ENCODE results near the gene FGD2.

Gene FGD2

GRCh38 chr6:37007340-37008043 lies 2.0 kb downstream of the FGD2 start:
- no peak for TF ChIP-seq CTCF (IDR thresholded peaks at IDR 0.05; ENCODE audit: borderline replicate concordance, insufficient read depth, low read depth, low read length)
- H3K4me3 ChIP-seq (ENCODE audit: low read depth, low read length), result peak overlapping the region; percentile 75

DNA sequence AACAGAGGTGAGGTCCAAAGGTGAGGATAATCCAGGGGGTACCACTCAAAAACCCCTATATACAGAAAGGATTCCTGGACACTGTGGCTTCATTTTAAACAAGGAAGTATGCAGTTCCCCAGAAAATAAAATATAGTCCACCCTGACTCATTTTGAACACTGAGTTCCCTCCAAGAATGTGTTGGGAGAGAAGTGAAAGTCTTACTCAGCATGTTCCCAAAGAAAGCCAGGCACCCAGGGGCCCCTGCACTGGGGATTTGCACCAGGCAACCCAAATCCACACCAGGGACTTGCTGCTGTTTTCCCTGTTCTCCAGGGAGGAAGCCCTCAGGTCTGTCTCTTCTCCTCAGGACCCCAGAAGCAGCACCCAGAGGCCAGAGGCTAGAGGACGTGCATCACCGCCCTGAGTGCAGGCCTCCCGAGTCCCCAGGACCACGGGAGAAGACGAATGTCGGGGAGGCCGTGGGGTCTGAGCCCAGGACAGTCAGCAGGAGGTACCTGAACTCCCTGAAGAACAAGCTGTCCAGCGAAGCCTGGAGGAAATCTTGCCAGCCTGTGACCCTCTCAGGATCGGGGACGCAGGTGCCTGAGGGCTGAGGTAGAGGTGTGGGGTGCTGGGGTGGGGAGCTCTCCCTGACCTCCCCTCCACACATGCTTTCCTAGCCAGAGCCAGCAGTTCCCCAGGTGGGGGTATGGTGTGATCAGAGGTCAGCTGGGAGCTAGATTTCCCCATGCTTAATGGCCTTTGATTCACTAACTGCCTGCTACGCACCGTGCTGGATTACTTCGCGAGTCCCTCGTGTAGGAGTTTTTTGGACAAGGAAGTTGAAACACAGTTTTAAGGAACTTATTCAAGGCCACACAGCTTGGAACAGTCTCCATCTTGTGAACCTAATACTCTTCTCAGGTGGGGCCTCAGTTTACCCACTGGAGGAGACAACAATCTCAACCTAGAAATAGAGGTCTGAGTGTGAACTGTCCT lies 3.3 kb downstream of the FGD2 start:
- no peak for TF ChIP-seq CTCF (IDR thresholded peaks at IDR 0.05; ENCODE audit: borderline replicate concordance, insufficient read depth, low read depth, low read length)
- H3K4me3 ChIP-seq (ENCODE audit: low read depth, low read length), result no peak overlapping the region

DNA sequence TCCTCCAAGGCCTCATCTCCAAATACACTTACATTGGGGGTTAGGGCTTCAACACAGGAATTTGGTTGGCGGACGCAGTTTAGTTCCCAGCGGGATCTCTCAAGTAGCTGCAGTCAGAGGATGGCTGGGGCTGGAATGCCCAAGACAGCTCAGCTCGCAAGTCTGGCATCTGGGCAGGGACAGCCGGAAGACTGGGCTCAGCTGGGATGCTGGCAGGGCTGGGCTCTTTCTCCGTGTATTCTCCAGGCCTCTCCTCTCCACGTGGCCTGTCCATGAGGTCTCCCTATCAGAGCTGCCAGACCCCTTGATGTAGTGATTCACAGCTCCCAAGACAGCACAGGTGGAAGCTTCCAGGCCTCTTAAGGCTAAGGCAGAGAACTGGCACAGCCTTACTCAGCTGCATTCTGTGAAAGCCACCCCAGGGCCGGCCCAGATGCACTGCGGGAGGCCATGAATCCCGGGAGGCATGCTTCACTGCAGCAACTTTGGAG lies 5.0 kb downstream of the FGD2 start:
- TF ChIP-seq CTCF (IDR thresholded peaks at IDR 0.05; ENCODE audit: borderline replicate concordance, insufficient read depth, low read depth, low read length), result no peak
- H3K4me3 ChIP-seq (ENCODE audit: low read depth, low read length), result no peak overlapping the region

DNA sequence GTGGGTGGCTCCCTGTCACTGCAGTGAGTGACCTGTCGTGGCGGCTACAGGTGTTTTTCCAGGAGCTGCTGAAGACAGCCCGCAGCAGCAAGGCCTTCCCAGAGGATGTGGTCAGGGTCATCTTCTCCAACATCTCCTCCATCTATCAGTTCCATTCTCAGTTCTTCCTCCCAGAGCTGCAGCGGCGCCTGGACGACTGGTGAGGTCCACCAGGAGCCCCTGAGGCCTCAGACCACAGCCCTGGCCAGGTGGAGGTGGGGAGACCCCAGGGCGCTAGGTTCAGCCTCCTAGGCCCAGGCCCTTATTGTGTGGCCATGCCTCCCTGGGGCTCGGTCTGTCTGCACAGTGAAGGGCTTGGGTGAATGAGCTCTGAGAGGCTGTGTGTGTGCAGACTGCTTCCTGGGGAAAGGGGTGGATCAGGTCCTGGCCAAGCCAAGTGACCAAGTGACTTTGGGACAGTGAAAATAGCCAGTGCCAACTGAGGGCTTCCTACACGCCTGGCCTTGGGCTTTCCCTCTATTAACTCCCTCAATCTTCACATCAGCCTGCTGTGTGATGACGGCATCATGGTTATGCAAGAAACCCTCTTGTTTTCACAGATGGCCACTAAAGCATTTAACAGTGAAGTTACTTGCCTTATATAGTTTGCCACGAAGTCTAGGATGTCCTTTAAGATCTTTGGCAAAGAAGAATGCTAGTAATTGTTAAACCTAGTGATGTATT lies 6.4 kb downstream of the FGD2 start:
- no peak overlapping the region for H3K4me3 ChIP-seq (ENCODE audit: low read depth, low read length)
- TF ChIP-seq CTCF (IDR thresholded peaks at IDR 0.05; ENCODE audit: borderline replicate concordance, insufficient read depth, low read depth, low read length), result no peak

DNA sequence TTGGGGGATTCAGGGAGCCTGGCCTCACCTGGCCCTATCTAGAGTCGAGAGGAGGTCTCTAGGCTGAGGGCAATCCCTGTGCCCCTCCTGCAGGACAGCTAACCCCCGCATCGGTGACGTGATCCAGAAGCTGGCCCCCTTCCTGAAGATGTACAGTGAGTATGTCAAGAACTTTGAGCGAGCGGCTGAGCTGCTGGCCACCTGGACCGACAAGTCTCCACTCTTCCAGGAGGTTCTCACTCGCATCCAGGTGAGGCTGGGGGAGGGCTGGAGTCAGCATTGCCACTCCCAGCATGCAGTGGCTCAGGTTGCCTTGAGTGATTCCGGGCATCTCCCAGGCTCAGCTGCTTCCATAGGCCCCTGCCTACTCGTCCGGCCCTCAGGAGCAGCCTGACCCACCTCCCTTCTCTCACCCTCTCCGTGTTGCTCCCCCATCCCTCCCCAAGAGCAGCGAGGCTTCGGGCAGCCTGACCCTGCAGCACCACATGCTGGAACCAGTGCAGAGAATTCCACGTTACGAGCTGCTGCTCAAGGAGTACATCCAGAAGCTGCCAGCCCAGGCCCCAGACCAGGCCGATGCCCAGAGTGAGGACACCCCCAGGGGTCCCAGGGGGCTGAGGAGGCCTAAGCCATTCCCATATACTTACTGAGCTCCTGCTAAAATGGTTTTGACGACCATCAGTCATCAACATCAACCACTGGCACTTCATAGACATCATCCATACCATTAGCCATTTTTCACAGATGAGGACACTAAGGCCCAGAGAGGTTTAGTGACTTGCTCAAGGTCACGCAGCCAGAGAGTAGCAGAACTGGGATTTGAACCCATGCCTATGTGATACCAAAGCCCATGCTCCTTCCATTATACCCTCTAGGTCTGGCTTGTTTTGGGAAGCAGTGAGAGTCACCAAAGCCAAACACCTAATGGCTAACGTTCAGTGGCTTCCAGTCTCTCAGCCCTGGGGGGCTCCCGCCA lies 8.3 kb downstream of the FGD2 start:
- no peak for TF ChIP-seq CTCF (IDR thresholded peaks at IDR 0.05; ENCODE audit: borderline replicate concordance, insufficient read depth, low read depth, low read length)
- no peak overlapping the region for H3K4me3 ChIP-seq (ENCODE audit: low read depth, low read length)

DNA sequence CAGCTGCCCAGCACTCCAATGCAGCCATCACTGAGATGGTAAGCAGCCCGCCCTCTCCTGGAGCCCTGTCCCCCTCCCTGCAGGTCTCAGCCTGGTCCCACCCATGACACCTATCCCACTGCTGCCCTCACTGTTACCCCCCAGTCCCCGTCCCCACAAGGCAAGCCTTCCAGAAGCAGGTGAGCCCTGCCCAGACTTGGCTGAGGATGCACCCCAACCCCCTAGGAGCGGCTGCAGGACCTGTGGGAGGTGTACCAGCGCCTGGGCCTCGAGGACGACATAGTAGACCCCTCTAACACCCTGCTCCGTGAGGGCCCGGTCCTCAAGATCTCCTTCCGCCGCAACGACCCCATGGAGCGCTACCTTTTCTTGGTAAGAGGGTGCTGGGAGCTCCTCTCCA lies 9.2 kb downstream of the FGD2 start:
- no peak overlapping the region for H3K4me3 ChIP-seq (ENCODE audit: low read depth, low read length)
- TF ChIP-seq CTCF (IDR thresholded peaks at IDR 0.05; ENCODE audit: borderline replicate concordance, insufficient read depth, low read depth, low read length), result no peak

All from GM12875 (cell line).